Amygdala (tissue), 56 donors: ENCODE measurements around the gene IPPK.
A peak's percentile ranks its signal among the peaks of the same experiment; 100 is the strongest.

Experiments used
- DNase-seq, 56 donors: peaks; one replicate each; lab custom pipeline; 2025; lab: John Stamatoyannopoulos, UW

The IPPK gene

DNA sequence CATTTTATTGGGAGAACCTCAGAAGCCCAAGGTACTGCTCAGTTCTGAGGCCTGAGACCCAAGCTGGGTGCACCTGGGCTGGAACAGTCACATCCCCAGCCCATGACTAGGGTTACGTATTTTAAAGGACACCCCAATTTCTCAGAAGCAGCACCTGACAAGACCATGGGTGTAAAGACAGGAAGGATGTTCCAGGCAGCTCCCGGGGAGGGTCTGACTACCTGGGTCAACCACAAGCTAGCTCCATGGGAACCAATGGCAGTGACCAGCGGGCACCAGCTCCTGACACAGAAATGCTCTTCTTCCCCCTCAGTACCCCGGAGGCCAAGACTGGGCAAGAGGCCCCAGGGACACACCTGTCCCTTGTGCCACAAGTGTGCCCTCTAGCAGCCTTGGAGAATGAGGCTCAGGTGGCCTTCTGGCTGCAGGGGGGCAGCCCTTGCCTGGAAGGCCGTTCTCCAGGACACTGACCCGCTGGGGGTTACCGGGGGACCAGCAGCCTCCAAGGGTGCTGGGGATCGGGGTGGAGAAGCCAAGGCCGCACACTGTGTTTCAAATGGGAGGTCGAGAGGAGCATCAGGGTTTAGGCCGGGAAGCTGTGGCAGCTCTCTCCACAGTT is 52.6 kb downstream of the IPPK start:
- no peak for DNase-seq

- DNase-seq: no peak
Measured at GRCh38 chr9:92616655-92617111, 53.2 kb downstream of the IPPK start.

DNA sequence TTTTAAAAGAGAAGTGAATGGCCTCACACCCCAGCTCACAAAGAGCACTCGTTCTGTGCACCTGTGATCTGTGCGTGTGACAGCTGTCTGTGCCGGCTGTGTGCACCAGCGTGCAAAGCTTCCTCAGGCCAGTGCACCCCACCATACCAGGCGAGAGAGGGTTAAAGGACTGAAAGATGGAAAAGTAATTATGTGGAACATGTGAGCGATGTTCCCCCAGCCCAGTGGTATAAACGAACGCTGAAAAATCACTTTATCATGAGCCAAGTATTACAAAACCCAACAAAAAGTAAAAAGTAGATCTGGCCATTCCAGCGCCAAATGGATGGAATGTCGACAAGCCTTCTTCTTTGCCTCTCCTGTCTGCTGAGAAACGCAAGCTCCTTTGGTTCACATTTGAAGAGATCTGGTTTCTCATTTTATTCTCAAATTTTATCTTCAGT is 53.7 kb downstream of the IPPK start:
- no peak for DNase-seq

- no peak for DNase-seq
Measured at GRCh38 chr9:92615790-92616189, 54.1 kb downstream of the IPPK start.

DNA sequence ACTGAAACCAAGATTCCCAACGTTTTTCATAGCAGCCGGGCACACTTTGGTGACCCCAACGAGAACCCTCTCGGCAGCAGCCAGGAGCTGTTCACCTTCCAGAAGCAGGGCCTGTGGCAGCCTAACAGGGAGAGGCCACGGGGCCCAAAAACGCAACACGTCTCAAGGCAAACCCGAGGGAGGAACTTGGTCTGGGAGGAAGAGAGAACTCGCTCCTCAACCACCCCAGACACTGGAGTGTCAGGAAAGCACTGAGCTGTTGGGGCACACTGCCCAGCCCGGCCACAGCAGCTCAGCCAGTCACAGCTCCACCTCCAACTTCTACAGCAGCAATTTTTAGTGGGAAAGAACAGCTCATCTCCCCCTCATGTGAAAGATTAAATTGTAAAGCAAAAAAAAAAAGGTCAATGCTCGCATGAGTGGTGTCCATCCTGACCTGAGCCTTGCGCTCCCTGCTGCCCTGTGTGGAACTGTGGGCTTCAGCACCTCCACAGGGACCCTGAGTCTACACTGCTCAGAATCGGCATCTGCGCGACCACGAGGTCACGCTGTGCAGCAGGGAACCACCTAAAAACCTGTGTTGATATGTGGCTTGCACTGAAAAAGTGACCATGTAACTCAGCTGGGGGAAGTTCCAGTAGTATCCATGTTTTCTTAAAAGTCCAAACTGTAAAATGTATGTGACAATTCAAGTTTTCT is 55.0 kb downstream of the IPPK start:
- DNase-seq: peak in 2 of 56 donors; percentile 18 to 35

DNA sequence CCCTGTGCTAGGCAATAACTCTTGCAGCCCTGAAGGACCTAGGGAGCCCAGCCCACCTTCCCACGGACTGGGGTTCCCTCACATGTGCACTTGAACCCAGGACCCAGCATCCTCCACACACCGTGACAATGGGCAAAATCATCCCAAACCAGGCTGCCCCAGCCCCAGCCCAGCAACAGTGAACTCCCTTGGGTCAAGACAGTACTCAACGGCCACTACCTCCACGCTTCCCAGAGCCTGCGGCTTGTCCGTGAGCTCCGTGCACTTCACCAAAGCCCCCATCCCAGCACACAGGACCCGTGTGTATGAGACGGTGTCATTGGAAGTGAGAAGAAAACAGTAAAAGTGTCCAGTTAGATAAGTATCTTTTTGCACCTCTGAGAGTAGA is 55.8 kb downstream of the IPPK start:
- no peak for DNase-seq

DNA sequence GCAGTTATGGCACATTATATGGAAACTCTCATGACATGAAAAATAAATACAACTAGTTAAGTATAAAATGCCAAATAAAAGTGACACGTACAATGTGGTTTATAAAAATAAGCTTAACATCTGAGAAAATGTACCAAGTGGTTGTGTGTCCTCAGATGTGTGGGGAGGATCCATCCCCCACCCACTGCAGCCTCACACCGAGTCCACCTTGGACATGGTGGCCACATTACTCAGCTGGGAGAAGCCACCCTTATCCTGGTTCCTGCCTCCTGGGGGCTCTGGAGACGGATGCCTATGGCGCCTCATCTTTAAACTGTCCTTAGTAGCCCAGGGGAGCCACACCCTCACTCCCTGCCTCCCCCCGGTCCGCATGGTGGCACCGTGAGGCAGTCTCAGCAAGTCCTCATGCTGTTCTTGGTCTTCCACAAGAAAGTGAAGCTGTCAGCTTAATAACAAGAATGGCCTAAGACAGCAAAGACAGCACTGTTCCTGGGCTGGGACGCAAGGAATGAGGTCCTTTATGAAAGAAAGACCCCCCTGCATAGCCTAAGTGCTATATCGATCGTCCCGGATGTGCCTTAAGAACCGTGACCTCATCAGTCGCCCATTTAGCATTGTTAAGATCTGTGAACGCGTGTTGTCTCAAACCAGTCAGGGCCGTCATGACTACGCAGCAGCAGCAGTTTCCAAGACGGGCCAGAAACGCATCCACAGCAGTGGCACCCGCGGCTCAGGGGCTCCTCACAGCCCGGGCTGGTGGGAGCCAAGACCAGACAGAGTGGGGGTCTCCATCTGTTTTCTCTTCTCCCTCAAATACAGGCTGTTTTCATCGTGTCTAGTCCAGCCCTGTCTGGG is 56.4 kb downstream of the IPPK start:
- DNase-seq: no peak

GRCh38 chr9:92612816-92613215 is 57.1 kb downstream of the IPPK start:
- DNase-seq: no peak

DNA sequence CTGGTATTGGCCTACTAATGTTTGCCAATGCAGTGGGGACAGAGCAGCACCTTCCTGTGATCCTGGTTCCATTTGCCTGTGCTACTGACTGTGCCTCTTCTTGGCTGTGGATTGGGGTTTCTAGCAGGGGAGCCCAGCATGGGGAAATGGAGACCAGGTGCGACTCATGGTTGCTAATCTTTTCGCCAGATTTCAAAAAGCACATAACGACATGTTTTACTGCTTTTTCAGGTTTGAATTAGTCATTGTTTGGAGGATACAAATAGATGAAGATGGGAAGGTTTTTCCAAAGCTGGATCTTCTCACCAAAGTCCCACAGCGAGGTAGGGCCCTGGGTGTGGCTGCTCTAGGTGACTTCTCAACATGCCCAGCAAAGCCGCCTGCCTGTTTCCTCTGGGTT is 57.6 kb downstream of the IPPK start:
- no peak for DNase-seq

- DNase-seq: no peak
Measured at GRCh38 chr9:92611621-92612285, 58.2 kb downstream of the IPPK start.

DNA sequence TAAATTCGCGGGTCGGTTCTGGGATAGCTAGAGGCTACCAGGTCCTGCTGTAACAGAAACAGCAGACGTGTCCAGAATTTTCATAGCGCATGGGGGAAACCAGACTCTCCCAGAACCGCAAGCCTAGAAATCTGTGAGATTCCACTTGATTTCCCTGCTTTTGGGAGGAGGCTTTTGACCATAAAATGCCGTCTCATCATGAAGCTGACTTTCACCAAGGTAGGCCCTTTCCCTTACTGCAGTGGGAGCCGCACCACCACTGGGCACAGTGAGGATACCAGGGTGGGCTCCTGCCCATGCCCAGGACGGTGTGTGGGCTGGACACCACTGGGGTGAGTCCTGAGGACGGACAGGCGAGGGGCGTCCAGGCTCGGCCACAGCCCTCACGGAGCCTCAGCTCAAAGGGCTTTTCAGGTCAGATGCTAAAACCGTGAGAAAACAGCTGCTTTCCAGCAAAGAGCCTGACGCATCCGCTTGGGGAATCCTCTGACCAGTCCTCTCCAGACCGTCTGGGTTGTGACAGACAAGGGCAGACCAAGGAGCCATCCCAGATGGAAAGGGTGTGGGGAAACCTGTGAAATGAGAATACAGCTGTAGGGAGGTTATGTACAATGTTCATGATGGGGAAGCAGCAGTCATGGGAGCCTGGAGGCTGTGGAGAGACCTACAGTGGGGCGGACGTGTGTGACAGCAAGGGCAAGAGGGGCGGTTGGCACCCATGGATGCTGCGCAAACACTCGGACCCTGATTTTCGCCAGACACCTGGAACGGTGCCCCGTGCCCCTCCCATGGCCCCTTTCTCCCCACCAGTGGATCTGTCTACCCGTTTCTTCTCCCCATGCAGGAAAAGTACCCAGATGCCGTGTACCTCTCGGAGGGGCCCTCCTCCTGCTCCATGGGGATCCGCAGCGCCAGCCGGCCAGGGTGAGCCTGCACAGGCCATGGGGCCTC is 59.2 kb downstream of the IPPK start:
- DNase-seq: no peak

DNA sequence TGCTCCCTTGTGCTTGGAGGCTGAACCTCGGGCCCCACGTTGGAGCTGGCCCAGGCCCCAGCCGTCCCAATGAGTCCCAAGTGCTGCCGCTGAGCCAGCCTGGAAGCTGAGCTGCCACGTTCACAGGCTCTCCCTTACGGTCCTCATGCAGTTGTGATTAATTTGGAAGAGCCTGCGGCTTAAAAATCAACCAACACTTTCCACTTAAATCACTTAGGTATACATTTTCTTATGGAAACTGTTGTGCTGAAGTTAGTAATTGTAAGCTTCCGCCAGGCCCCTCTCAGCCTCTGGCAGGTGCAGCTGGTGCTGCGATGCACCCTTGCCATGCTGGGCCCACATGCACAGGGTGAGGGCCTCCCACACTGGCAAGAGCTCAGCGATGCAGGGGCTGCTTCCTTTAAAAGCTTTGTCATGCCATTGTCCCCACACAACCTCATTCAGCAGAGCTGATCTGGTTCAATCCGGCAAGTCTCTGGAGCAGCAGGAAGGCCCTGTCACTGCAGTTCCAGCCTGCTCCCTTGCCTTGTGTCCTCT is 61.0 kb downstream of the IPPK start:
- peak in 22 of 56 donors; percentile 6 to 62 (median 30) for DNase-seq

- DNase-seq: no peak
Measured at GRCh38 chr9:92608241-92608908, 61.6 kb downstream of the IPPK start.

- peak in 10 of 56 donors; percentile 10 to 53 (median 24) for DNase-seq
Measured at GRCh38 chr9:92607773-92608172, 62.2 kb downstream of the IPPK start.

DNA sequence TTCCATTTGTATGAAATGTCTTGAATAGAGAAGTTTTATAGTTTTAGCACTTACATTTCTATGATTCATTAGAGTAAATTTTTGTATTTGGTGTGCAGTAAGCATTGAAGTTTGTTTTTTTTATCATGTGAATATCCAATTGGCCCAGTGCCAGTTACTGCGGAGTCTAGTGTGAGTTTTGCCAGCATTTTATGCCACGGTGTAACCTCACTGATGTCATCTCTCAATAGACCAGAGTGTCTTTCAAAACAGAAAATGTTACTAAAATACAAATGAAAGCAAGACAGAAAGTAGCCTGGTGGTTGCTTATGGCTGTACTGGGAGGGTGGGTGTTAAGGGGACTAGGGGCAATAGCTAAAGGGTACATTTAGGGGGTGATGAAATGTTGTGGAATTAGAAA is 62.8 kb downstream of the IPPK start:
- DNase-seq: peak in 1 of 56 donors; percentile 33

GRCh38 chr9:92605224-92605623 is 64.7 kb downstream of the IPPK start:
- no peak for DNase-seq

GRCh38 chr9:92603990-92604389 is 65.9 kb downstream of the IPPK start:
- DNase-seq: no peak

DNA sequence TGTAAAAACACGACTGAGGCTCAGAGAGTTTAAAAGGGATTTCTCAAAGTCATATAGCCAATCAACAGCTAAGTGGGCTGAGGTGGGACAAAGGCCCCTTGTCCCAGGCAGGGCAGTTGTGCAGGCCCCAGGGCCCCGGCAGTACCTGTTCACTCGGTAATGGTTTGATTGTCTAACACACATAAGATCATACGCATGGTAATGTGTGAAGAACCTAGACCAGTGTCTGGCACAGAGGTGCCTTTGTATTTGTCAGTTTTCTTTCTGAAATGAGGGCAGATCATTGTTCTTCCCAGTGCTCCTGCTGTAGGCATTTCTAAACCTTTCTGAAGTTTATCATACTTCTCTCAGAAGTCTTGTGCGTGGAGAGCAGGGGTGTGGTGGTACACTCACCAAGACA is 66.8 kb downstream of the IPPK start:
- DNase-seq: no peak

- no peak for DNase-seq
Measured at GRCh38 chr9:92602413-92602812, 67.5 kb downstream of the IPPK start.
